Measurements from ENCODE around the gene MAST2.

- TF ChIP-seq CTCF (IDR thresholded peaks at IDR 0.05): no peak
- TF ChIP-seq POLR2A (IDR thresholded peaks at IDR 0.05): no peak
Observed at GRCh38 chr1:45804669-45804969, 1.2 kb downstream of the MAST2 start.
